HG03108 (cell line): ENCODE measurements around the gene ZNF407.

Experiments
- ATAC-seq: cut with Tn5 transposase; IDR thresholded peaks from one replicate; pipeline ENCODE4 v1.9.1; 2021; ENCODE audit warnings: moderate library complexity; ENCODE audit not compliant: unreplicated experiment

Gene ZNF407

GRCh38 chr18:74579496-74580065 is 18.1 kb upstream of the ZNF407 start:
- ATAC-seq, result no peak

GRCh38 chr18:74582642-74583041 is 15.0 kb upstream of the ZNF407 start:
- no peak for ATAC-seq

GRCh38 chr18:74587441-74587840 is 10.2 kb upstream of the ZNF407 start:
- ATAC-seq, result no peak

- ATAC-seq, result no peak
These were observed 8.6 kb upstream of the ZNF407 start for GRCh38 chr18:74589021-74589420.

- no peak for ATAC-seq
These were observed 7.9 kb upstream of the ZNF407 start for GRCh38 chr18:74589811-74590210.

- no peak for ATAC-seq
These were observed 7.0 kb upstream of the ZNF407 start for GRCh38 chr18:74590671-74591070.

- ATAC-seq, result no peak
These were observed 2.2 kb upstream of the ZNF407 start for GRCh38 chr18:74595431-74595830.

- peak; percentile 38 for ATAC-seq
These were observed 522 bp upstream of the ZNF407 start for GRCh38 chr18:74597034-74597661.

- ATAC-seq, result peak; percentile 58
These were observed 806 bp downstream of the ZNF407 start for GRCh38 chr18:74598350-74599001.

- ATAC-seq, result no peak
These were observed 6.7 kb downstream of the ZNF407 start for GRCh38 chr18:74604361-74604760.

- ATAC-seq, result no peak
These were observed 7.1 kb downstream of the ZNF407 start for GRCh38 chr18:74604774-74605173.

GRCh38 chr18:74608681-74609080 is 11.0 kb downstream of the ZNF407 start:
- ATAC-seq, result no peak

GRCh38 chr18:74609535-74609934 is 11.9 kb downstream of the ZNF407 start:
- no peak for ATAC-seq

GRCh38 chr18:74610051-74610615 is 12.5 kb downstream of the ZNF407 start:
- no peak for ATAC-seq

GRCh38 chr18:74610860-74611259 is 13.2 kb downstream of the ZNF407 start:
- ATAC-seq, result no peak

GRCh38 chr18:74611765-74612164 is 14.1 kb downstream of the ZNF407 start:
- no peak for ATAC-seq

GRCh38 chr18:74613381-74613780 is 15.7 kb downstream of the ZNF407 start:
- ATAC-seq, result no peak

GRCh38 chr18:74616494-74616893 is 18.8 kb downstream of the ZNF407 start:
- no peak for ATAC-seq

- no peak for ATAC-seq
These were observed 19.8 kb downstream of the ZNF407 start for GRCh38 chr18:74617486-74617885.

- ATAC-seq, result no peak
These were observed 24.4 kb downstream of the ZNF407 start for GRCh38 chr18:74622072-74622471.

- ATAC-seq, result no peak
These were observed 25.6 kb downstream of the ZNF407 start for GRCh38 chr18:74623047-74623816.
